ENCODE results near the gene BRIX1. TPM values are rescaled to one million over a fixed set of nuclear protein-coding genes. Genes with fewer than 3 reads are reported as not detected.

BRIX1 gene
- polyA plus RNA-seq, 1 donor (not counting 4 experiments of a cell fraction or from before 2014, with no cell fraction given): 63.0 TPM

DNA sequence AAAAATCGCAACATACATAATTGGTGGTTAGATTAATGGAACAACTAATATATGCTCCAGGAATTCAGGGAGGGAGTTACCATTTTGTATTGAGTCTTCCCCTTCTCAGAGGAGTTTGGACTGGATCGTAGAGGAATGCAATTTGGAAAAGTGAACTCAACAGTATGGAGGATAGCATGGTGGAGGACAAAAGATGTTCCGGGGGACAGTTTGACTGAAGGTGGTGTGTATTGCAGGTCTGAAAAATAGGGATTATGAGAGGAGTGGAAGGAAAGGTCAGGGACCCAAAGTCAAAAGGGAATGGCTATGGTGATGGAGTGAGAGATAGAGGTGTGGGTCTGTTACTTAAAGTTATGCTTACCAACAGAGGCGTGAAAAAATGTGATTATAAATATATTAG lies 15.4 kb downstream of the BRIX1 start:
- H3K9me3 ChIP-seq (ENCODE audit: control insufficient read depth, low read depth, low read length): no peaks in the 10 kb centered on the region
- H3K4me1 ChIP-seq (ENCODE audit: control insufficient read depth, extremely low read depth, insufficient read depth, low read length): peaks cover 12% of the 10 kb centered on the region
- peaks cover 0 to 3% of the 10 kb centered on the region in 2 experiments for H3K36me3 ChIP-seq (ENCODE audit: control insufficient read depth in 2 of 2, extremely low read depth in 1 of 2, insufficient read depth in 2 of 2, low read length in 2 of 2)
- FAIRE-seq: no peak
- H3K4me2 ChIP-seq (ENCODE audit: control insufficient read depth, extremely low read depth, insufficient read depth, low read depth, low read length): peak overlapping the region; percentile 85
- no peaks in the 10 kb centered on the region for H3K9me1 ChIP-seq (ENCODE audit: control insufficient read depth, extremely low read depth, insufficient read depth, low read length)
- H3K27ac ChIP-seq (ENCODE audit: control insufficient read depth, insufficient read depth, low read length): peak overlapping the region; percentile 87
- no peak overlapping the region for H2AFZ ChIP-seq (ENCODE audit: control insufficient read depth, low read length)
- TF ChIP-seq, protein P1, sequence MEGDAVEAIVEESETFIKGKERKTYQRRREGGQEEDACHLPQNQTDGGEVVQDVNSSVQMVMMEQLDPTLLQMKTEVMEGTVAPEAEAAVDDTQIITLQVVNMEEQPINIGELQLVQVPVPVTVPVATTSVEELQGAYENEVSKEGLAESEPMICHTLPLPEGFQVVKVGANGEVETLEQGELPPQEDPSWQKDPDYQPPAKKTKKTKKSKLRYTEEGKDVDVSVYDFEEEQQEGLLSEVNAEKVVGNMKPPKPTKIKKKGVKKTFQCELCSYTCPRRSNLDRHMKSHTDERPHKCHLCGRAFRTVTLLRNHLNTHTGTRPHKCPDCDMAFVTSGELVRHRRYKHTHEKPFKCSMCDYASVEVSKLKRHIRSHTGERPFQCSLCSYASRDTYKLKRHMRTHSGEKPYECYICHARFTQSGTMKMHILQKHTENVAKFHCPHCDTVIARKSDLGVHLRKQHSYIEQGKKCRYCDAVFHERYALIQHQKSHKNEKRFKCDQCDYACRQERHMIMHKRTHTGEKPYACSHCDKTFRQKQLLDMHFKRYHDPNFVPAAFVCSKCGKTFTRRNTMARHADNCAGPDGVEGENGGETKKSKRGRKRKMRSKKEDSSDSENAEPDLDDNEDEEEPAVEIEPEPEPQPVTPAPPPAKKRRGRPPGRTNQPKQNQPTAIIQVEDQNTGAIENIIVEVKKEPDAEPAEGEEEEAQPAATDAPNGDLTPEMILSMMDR (optimal IDR thresholded peaks at IDR 0.05 in 1 of 3, IDR thresholded peaks at IDR 0.05 in 1 of 3, conservative IDR thresholded peaks at IDR 0.05 in 1 of 3; ENCODE audit: extremely low read depth in 1 of 3, insufficient read depth in 2 of 3, low read length in 3 of 3): no peak
- no peak for TF ChIP-seq EZH2 (IDR thresholded peaks at IDR 0.05; ENCODE audit: low read length)
- H3K4me3 ChIP-seq (ENCODE audit: control insufficient read depth in 2 of 3, extremely low read depth in 1 of 3, insufficient read depth in 2 of 3, low read depth in 1 of 3, low read length in 3 of 3): peak overlapping the region; percentile 92 to 96 (median 94)
- H3K79me2 ChIP-seq (ENCODE audit: control insufficient read depth, insufficient read depth, low read length): peaks cover 50% of the 10 kb centered on the region
- peak overlapping the region; percentile 95 for H3K9ac ChIP-seq (ENCODE audit: control insufficient read depth, extremely low read depth, insufficient read depth, low read length)
- no peak for DNase-seq (ENCODE audit: low read depth, low spot score)
- dilution Hi-C loops (cut with MboI; ENCODE audit: extremely low pct_ligation_motif_present, low sequenced_read_pairs): no loop called here
- no peaks in the 10 kb centered on the region for H3K27me3 ChIP-seq (ENCODE audit: control insufficient read depth, extremely low read depth, insufficient read depth, low read length)
- no peaks in the 10 kb centered on the region for H4K20me1 ChIP-seq (ENCODE audit: control insufficient read depth, extremely low read depth, insufficient read depth, low read length)

DNA sequence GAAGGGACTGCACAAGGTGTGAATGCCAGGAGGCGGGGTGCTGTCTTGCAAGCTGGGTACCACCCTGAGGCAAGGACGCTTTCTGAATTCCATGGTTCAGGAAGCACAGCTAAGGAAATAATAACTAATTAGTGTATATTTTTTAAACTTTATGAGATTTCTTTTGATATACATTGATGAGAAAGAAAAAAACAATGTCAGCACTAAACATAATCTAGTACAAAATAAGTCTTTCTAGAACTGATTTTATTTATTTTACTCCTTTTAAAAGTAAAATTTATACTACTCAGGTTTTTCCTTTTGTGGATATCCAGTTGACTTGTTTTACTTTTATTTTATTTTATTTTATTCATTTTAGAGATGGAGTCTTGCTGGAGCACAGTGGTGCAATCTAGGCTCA lies 17.4 kb downstream of the BRIX1 start:
- H3K79me2 ChIP-seq (ENCODE audit: control insufficient read depth, insufficient read depth, low read length): peaks cover 50% of the 10 kb centered on the region
- H3K27ac ChIP-seq (ENCODE audit: control insufficient read depth, insufficient read depth, low read length): no peak overlapping the region
- H3K9me3 ChIP-seq (ENCODE audit: control insufficient read depth, low read depth, low read length): no peaks in the 10 kb centered on the region
- no peak overlapping the region for H3K4me2 ChIP-seq (ENCODE audit: control insufficient read depth, extremely low read depth, insufficient read depth, low read depth, low read length)
- H3K4me1 ChIP-seq (ENCODE audit: control insufficient read depth, extremely low read depth, insufficient read depth, low read length): peaks cover 12% of the 10 kb centered on the region
- H2AFZ ChIP-seq (ENCODE audit: control insufficient read depth, low read length): no peak overlapping the region
- no peaks in the 10 kb centered on the region for H3K9me1 ChIP-seq (ENCODE audit: control insufficient read depth, extremely low read depth, insufficient read depth, low read length)
- H3K27me3 ChIP-seq (ENCODE audit: control insufficient read depth, extremely low read depth, insufficient read depth, low read length): no peaks in the 10 kb centered on the region
- dilution Hi-C loops (cut with MboI; ENCODE audit: extremely low pct_ligation_motif_present, low sequenced_read_pairs): no loop called here
- H4K20me1 ChIP-seq (ENCODE audit: control insufficient read depth, extremely low read depth, insufficient read depth, low read length): no peaks in the 10 kb centered on the region
- no peak overlapping the region for H3K9ac ChIP-seq (ENCODE audit: control insufficient read depth, extremely low read depth, insufficient read depth, low read length)
- H3K36me3 ChIP-seq (ENCODE audit: control insufficient read depth in 2 of 2, extremely low read depth in 1 of 2, insufficient read depth in 2 of 2, low read length in 2 of 2): peaks cover 5 to 9% of the 10 kb centered on the region in 2 experiments
- no peak overlapping the region for H3K4me3 ChIP-seq (ENCODE audit: control insufficient read depth in 2 of 3, extremely low read depth in 1 of 3, insufficient read depth in 2 of 3, low read depth in 1 of 3, low read length in 3 of 3)
- TF ChIP-seq, protein P1 (optimal IDR thresholded peaks at IDR 0.05 in 1 of 3, IDR thresholded peaks at IDR 0.05 in 1 of 3, conservative IDR thresholded peaks at IDR 0.05 in 1 of 3; ENCODE audit: extremely low read depth in 1 of 3, insufficient read depth in 2 of 3, low read length in 3 of 3): no peak
- TF ChIP-seq EZH2 (IDR thresholded peaks at IDR 0.05; ENCODE audit: low read length): no peak
- FAIRE-seq (no peak), DNase-seq (ENCODE audit: low read depth, low spot score) (no peak)

Data from keratinocyte (primary cell).